Type B pancreatic cell (in vitro differentiated cells): ENCODE measurements around the gene MINAR2. TPM values are rescaled to one million over a fixed set of nuclear protein-coding genes. Genes with fewer than 3 reads are reported as not detected.

ENCODE experiments used
- DNase-seq: peaks from one replicate; pipeline ENCODE4 v3.0.0; 2021; ENCODE audit warnings: mixed read lengths; ENCODE audit not compliant: unreplicated experiment; ENCODE audit errors: extremely low spot score
- H3K27ac Mint-ChIP-seq: 2 replicates; pipeline ENCODE4 v1.8.0; 2021; ENCODE audit warnings: mild to moderate bottlenecking, mixed read lengths
- H3K27me3 Mint-ChIP-seq: 2 replicates; pipeline ENCODE4 v1.8.0; 2021; ENCODE audit warnings: mixed read lengths
- H3K36me3 Mint-ChIP-seq: 2 replicates; pipeline ENCODE4 v1.8.0; 2021; ENCODE audit warnings: mixed read lengths
- H3K4me1 Mint-ChIP-seq: one replicate; pipeline ENCODE4 v1.8.0; 2021; ENCODE audit warnings: mixed read lengths; ENCODE audit not compliant: unreplicated experiment
- H3K4me3 Mint-ChIP-seq: 2 replicates; pipeline ENCODE4 v1.8.0; 2021; ENCODE audit warnings: mild to moderate bottlenecking, mixed read lengths
- H3K9me3 Mint-ChIP-seq: 2 replicates; pipeline ENCODE4 v1.8.0; 2021; ENCODE audit warnings: mixed read lengths
- total RNA-seq: library from RNA; stranded (reverse); gene quantifications from 2 replicates; pipeline ENCODE4 v1.2.1, GENCODE V29; 2021; ENCODE audit warnings: low replicate concordance
- TF ChIP-seq, protein P1 (sequence below): fragments of 200-600 bp; sonication (generic); conservative IDR thresholded peaks from 2 replicates; pipeline ENCODE4 v1.5.0; 2021; ENCODE audit warnings: antibody characterized with exemption, mild to moderate bottlenecking

The MINAR2 gene
- total RNA-seq, 1 donor from 2014 or later = not detected

DNA sequence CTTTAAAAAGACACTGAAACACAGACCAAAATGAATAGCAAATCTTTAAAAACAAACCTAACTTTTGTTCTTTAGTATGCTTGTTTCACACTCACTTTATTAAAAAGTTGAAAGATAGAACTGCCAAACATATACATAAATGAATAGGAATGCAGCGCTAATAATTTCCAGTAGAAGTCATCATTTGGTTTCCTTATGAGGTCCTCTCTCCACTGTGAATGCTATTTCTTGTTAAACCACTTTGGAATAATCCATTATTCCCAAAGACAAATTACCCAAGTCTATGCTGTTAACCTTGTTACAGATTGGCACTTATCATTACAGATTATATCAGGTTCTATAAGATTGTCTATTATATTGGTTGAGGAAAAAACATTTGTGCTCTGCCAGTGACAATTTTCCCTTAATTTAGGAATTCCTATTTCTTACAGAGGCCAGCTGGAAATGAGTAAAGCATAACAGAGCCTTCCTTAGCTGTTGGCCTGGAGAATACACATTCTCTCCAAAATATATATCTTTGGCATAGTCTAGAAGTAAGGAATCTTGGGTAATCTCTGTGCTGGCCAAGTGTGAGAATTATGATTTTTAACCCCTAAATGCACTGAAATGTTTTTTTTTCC lies 29.3 kb upstream of the MINAR2 start:
- peaks cover 10% of the 10 kb centered on the region for H3K36me3 Mint-ChIP-seq
- H3K9me3 Mint-ChIP-seq = no peaks in the 10 kb centered on the region
- H3K4me3 Mint-ChIP-seq = no peak overlapping the region
- no peaks in the 10 kb centered on the region for H3K27me3 Mint-ChIP-seq
- no peak overlapping the region for H3K27ac Mint-ChIP-seq
- no peaks in the 10 kb centered on the region for H3K4me1 Mint-ChIP-seq
- no peak for DNase-seq
- TF ChIP-seq, protein P1, sequence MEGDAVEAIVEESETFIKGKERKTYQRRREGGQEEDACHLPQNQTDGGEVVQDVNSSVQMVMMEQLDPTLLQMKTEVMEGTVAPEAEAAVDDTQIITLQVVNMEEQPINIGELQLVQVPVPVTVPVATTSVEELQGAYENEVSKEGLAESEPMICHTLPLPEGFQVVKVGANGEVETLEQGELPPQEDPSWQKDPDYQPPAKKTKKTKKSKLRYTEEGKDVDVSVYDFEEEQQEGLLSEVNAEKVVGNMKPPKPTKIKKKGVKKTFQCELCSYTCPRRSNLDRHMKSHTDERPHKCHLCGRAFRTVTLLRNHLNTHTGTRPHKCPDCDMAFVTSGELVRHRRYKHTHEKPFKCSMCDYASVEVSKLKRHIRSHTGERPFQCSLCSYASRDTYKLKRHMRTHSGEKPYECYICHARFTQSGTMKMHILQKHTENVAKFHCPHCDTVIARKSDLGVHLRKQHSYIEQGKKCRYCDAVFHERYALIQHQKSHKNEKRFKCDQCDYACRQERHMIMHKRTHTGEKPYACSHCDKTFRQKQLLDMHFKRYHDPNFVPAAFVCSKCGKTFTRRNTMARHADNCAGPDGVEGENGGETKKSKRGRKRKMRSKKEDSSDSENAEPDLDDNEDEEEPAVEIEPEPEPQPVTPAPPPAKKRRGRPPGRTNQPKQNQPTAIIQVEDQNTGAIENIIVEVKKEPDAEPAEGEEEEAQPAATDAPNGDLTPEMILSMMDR = no peak

DNA sequence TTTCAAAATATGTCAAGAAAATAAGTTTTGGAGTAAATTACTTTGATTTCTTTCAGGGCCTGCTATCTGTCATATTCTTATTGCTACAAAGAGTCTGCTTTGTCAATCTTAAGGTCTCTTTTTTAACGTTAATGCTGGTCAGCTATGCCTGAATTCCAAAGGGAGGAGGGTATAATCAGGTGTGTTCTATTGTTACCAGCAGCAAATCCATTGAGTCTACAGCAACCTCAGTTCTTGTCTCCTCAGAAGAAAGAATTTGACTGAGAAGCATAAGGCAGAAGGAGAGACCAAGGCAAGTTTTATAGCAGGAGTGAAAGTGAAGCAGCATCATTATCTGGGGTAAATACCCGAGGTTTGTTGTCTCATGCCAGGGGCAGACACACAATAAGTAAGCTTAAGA lies 23.7 kb upstream of the MINAR2 start:
- H3K27me3 Mint-ChIP-seq = no peaks in the 10 kb centered on the region
- peaks cover 10% of the 10 kb centered on the region for H3K36me3 Mint-ChIP-seq
- DNase-seq = no peak
- no peak overlapping the region for H3K27ac Mint-ChIP-seq
- no peaks in the 10 kb centered on the region for H3K9me3 Mint-ChIP-seq
- H3K4me1 Mint-ChIP-seq = no peaks in the 10 kb centered on the region
- TF ChIP-seq, protein P1 = no peak
- no peak overlapping the region for H3K4me3 Mint-ChIP-seq

DNA sequence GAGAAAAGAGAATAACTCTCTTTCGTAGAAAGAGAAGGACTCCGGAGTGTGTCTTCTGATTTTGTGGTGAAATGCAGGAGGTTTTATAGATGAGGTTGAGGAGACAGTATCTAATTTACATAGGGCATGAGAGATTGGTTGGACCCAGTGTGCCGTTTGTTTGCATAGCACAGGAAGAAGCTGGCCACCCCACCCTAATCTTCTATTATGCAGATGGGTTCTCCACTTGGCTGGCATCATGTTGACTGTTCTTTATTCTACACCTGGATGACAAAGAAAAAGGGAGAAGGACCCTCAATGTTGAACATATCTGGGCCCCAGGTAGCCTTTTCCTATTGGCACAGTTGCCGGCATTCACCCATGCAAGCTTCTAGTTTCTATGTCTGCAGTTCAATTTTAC lies 23.2 kb upstream of the MINAR2 start:
- H3K9me3 Mint-ChIP-seq = no peaks in the 10 kb centered on the region
- DNase-seq = no peak
- TF ChIP-seq, protein P1 = no peak
- no peaks in the 10 kb centered on the region for H3K4me1 Mint-ChIP-seq
- no peak overlapping the region for H3K27ac Mint-ChIP-seq
- no peaks in the 10 kb centered on the region for H3K27me3 Mint-ChIP-seq
- H3K36me3 Mint-ChIP-seq = peaks cover 10% of the 10 kb centered on the region
- H3K4me3 Mint-ChIP-seq = no peak overlapping the region

DNA sequence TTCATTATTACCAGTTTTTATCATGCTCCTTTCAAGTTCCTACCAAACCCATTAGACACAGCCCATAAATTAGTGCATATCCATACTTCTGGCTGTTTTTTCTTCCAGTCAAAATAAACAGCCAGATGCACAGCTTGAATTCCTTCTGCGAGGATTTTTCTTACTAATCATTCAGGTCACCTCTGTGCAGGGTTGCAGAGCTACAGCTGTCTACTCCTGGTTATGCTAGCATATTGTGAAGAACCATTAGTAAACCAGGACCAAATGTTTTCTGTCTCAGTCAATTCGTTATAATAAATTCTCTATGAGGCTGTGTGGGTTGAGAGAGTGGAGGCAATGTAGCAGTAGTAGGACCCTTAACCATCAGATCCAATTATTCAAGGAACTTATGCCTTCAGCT lies 8.1 kb upstream of the MINAR2 start:
- TF ChIP-seq, protein P1 = no peak
- Mint-ChIP-seq H3K36me3 (peaks cover 3% of the 10 kb centered on the region), H3K4me3 (no peak overlapping the region), H3K4me1 (no peaks in the 10 kb centered on the region), H3K27ac (no peak overlapping the region), H3K27me3 (no peaks in the 10 kb centered on the region), H3K9me3 (no peaks in the 10 kb centered on the region)
- DNase-seq = no peak

DNA sequence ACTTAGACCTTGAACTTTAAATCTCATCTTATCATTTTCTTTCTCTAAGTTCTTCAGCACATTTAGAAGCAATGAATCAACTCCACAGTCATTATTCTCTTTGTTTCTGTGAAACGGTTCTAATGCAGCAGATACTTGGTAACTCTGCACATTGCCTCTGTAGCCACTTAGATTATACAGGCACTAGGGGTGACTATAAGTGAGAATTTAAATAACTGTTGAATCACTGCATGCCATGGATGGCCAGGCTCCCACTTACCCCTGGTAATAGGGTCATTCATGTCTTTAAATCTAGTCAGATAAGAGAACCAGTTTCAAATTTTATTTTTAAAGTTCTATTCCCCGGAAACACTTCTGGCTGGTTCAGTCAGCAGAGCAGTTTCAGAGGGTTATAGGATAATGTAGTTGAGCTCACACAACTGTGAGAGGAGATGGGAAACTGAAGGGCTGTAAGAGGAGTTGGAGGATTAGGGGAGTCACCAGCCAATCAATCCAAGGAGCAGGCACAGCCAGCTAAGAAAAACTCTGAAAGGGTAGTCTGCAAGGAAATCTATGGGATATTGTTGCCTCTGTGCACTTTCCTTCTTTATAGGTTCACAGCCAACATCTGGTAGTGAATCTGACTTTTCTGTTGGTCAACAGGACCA lies 4.2 kb upstream of the MINAR2 start:
- Mint-ChIP-seq H3K27ac (no peak overlapping the region), H3K36me3 (peaks cover 3% of the 10 kb centered on the region), H3K4me3 (no peak overlapping the region), H3K27me3 (no peaks in the 10 kb centered on the region), H3K9me3 (no peaks in the 10 kb centered on the region), H3K4me1 (peaks cover 10% of the 10 kb centered on the region)
- DNase-seq = no peak
- TF ChIP-seq, protein P1 = no peak
